RCC 7860 (cell line): ENCODE results near the gene HIBADH.
"Not testable (repeated sequence)": the region's sequence is repeated elsewhere in the genome, so short reads cannot be mapped to it uniquely, and the experiment has no call there.

Source experiments
- DNase-seq: peaks from one replicate; pipeline ENCODE4 v3.0.0-alpha.2; 2015; ENCODE audit warnings: low spot score
- FAIRE-seq: peaks from 2 replicates; lab custom pipeline; 2012; peaks lifted over from hg19 to GRCh38; lab: Jason Lieb, UNC

HIBADH gene

DNA sequence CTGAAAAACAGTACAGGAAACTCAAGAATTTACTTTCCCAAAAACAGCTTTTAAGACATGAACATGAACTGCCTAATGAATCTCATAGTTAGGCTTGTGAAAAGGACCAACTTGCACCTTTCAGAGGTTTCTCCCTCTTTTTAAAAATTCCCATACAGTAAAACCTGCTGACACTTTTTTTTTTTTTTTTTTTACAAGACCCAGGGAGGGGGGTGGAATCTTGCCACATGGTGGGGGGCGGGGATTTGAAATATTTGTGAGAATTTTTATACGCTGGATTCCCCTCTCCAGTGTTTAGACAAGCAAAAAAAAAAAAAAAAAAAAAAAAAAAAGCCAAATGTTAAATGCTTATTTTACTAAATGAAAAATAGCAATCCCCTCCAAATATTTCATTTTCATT is 57.4 kb downstream of the HIBADH start:
- FAIRE-seq: no peak

DNA sequence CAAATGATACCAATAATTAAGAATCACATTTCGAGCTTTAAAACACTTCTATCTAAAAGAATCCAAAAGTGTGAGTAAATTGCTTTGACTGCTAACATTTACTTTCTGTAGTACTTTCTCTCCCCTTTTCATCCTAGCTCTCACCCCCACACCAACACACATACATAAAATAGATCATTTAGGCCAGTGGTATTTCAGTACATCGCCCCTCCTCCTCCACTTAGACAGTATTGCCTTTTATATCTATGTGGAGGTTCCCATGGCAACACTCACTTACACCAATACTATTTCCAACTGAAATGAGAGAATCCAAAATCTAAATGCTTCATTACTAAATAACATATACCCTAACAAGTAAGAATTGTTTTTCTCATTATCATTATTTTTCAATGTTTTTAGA is 58.9 kb downstream of the HIBADH start:
- no peak for DNase-seq
- no peak for FAIRE-seq

More for the DNA sequence above, 57.4 kb downstream of the HIBADH start:
- no peak for DNase-seq

- FAIRE-seq (no peak), DNase-seq (no peak)
Measured at GRCh38 chr7:27602766-27603165, 59.9 kb downstream of the HIBADH start.

- DNase-seq: no peak
- FAIRE-seq: peak; percentile 38
Measured at GRCh38 chr7:27601217-27601616, 61.5 kb downstream of the HIBADH start.

GRCh38 chr7:27600247-27600646 is 62.4 kb downstream of the HIBADH start:
- FAIRE-seq: no peak
- no peak for DNase-seq

GRCh38 chr7:27595009-27595408 is 67.7 kb downstream of the HIBADH start:
- no peak for DNase-seq
- no peak for FAIRE-seq

- FAIRE-seq: no peak
- DNase-seq: no peak
Measured at GRCh38 chr7:27593226-27593625, 69.5 kb downstream of the HIBADH start.

- DNase-seq (no peak), FAIRE-seq (no peak)
Measured at GRCh38 chr7:27590416-27590815, 72.3 kb downstream of the HIBADH start.

DNA sequence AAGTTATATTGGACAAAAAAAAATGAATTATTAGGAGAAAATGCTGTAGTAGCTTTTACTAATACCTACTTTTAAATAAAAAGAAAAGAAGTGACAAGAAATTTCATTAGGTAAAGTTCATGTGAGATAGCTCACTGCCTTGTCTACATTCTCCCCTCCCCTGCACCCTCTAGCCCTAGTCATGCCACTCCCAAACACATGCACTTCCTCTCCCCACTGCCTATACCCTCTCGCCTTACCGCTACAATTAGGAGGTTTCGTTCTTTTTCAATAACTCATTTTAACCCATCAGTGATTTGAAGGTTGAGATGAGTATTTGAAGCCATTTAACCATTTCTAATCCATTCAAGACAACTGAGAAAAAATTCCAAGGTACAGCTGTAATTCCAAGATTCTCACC is 75.3 kb downstream of the HIBADH start:
- no peak for DNase-seq
- no peak for FAIRE-seq

DNA sequence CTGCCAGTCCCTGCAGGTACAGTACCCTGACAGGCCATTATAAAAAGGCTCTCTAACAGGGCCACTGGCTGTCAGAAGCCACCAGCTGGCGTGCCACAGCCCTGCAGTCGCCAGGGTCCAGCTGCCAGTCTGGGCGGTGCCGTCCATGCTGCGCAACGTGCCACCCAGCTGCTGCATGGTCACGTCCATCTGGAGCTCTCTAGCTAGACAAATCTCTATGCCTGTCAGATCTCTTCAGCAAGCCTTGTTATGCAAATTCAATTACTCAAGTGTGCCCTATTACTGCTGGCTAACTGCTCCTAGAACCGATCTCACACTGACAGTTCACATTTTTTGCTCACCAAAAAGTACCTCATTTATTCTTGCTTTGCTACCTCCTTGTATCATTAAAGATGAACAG is 75.9 kb downstream of the HIBADH start:
- DNase-seq (no peak), FAIRE-seq (no peak)

GRCh38 chr7:27585781-27586447 is 76.8 kb downstream of the HIBADH start:
- FAIRE-seq (no peak), DNase-seq (no peak)

GRCh38 chr7:27581906-27582305 is 80.8 kb downstream of the HIBADH start:
- no peak for FAIRE-seq
- DNase-seq: no peak

DNA sequence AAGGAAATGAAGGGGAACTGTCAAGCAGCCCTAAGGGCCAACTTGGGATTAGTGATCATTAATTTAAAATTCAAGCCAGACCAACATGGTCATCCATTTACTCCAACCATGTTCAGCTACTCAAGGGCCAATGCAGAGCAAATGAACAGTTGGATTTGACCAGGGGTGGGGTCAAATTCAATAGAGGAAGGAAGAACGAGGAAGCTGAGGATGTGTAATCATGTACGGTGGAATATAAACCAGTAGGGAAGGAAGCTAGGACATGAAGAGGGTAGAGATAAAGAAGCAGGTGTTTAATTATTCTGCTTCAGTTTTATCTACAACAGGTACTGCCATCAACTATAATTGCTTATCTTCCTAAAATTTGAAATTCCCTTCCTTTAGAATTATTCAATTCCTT is 81.6 kb downstream of the HIBADH start:
- DNase-seq (no peak), FAIRE-seq (no peak)

- FAIRE-seq: no peak
- DNase-seq: no peak
Measured at GRCh38 chr7:27579565-27579964, 83.1 kb downstream of the HIBADH start.

DNA sequence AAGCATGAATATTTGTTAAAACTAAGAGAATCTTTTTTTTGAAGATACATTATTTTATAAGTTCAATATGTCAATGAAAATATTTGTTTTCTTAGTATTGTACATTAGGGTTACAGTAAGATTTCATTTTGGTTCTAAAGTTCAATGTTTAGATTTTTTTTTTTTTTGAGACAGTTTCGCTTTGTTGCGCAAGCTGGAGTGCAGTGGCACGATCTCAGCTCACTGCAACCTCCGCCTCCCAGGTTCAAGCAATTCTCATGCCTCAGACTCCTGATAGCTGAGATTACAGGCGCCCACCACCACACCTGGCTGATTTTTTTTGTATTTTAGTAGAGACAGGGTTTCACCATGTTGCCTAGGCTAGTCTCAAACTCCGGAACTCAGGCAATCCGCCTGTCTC is 84.5 kb downstream of the HIBADH start:
- FAIRE-seq: peak; percentile 48

DNA sequence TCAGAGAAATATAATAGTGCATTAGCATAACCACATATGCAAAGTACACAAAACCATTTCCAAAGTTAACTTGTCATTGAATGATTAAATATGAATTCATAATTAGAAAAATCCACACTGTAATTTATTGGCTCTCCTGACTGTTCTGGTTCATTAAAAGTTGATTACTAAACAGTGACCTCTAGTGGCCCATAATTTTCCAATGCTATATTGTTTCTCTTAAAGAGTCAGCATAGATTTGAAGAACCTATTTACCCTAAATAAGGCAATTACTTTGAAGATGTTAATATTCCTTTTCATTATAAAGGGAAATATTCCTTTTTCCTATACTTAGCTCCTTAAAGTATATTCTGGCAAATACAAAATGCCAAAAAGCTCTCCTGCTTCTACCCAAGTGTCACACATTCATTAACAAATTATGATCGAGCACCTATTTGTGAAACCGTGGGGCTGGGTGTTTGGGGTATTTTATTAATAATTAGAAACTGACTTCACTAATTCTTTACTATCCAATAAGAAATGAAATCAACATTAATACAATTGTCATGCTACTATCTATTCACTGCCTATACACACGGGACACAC is 86.2 kb downstream of the HIBADH start:
- peak; percentile 25 for DNase-seq
- peak; percentile 87 for FAIRE-seq

More for the DNA sequence above, 84.5 kb downstream of the HIBADH start:
- DNase-seq: not testable (repeated sequence)

DNA sequence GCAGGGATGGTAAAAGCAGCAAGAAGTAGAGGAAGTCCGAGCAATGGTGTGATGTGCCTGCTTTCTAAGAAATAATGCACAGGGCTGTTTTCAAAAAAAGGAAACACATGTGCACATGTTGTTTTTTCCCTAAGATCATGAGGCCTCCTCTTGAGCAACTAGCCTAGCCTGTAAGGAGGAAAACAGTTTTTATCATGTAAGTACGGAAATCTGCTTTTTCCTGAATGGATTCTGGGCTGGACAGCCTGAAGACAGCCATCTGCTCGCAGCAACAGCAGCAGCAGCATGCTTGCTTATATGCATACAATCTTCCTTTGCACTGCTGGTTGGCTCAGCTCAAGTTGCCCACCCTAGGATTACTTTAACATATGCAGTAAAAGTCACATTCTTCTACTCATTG is 87.1 kb downstream of the HIBADH start:
- no peak for FAIRE-seq
- no peak for DNase-seq

DNA sequence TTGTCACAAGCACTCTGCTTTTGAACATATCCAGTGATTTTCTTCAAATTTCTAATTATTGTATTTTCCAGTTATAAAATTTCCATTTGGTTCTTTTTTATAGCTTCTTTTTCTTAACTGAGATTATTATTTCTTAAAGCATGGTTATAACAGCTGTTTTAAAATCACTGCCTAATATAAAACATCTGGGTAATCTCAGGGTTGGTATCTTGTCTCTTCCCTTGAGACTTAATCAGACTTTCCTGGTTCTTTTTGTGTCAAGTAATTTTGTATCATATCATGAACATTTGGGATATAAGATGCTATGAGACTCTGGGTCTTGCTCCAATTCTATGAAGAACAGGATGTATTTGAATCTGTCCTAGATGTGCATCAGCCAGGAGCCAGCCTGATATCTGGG is 93.6 kb downstream of the HIBADH start:
- DNase-seq: no peak
- FAIRE-seq: no peak

- FAIRE-seq (no peak), DNase-seq (no peak)
Measured at GRCh38 chr7:27567266-27567665, 95.4 kb downstream of the HIBADH start.

- DNase-seq (no peak), FAIRE-seq (no peak)
Measured at GRCh38 chr7:27564881-27565482, 97.7 kb downstream of the HIBADH start.

DNA sequence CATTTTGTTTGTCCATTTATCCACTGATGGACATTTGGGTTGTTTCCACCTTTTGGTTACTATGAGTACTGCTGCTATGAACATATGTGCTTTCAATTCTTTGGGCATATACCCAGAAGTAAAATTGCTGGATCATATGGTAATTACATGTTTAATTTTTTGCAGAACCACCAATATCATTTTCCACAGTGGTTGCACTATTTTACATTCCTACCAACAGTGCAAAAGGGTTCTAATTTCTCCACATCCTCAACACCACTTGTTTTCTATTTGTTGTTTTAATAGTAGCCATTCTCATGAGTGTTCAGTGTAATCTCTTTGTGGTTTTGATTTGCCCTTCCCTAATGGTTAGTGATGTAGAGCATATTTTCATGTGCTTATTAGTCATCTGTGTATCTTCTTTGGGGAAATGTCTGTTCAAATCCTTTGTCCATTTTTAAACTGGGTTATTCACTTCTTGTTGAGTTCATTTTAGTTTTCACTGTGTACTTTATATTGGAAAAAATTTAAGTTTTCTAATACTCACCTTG is 101.9 kb downstream of the HIBADH start:
- peak; percentile 52 for DNase-seq
- FAIRE-seq: peak; percentile 75

- FAIRE-seq (no peak), DNase-seq (no peak)
Measured at GRCh38 chr7:27555670-27556069, 107.0 kb downstream of the HIBADH start.
